Measurements from ENCODE around the gene CHST11. TPM values are rescaled to one million over a fixed set of nuclear protein-coding genes. Genes with fewer than 3 reads are reported as not detected.

The CHST11 gene
- total RNA-seq, 1 experiment from 2014 or later: 6.7 TPM

GRCh38 chr12:104570174-104570907, 113.6 kb downstream of the CHST11 start:
- no peak overlapping the region for H3K4ac ChIP-seq (ENCODE audit: low read depth, low read length)
- no peak overlapping the region for H2AK5ac ChIP-seq (ENCODE audit: insufficient read length, low read length)
- H3K79me2 ChIP-seq (ENCODE audit: insufficient read depth, low read length): no peaks in the 10 kb centered on the region
- H3K27me3 ChIP-seq (ENCODE audit: insufficient read depth, low read length): no peaks in the 10 kb centered on the region
- no peak overlapping the region for H4K91ac ChIP-seq (ENCODE audit: insufficient read length, low read depth, low read length)
- no peaks in the 10 kb centered on the region for H3K9me3 ChIP-seq (ENCODE audit: control insufficient read depth, low read depth, low read length)
- H3K56ac ChIP-seq (ENCODE audit: insufficient read length, low read depth, low read length): no peak overlapping the region
- no peaks in the 10 kb centered on the region for H4K20me1 ChIP-seq (ENCODE audit: control insufficient read depth, insufficient read depth, insufficient read length)
- H2BK12ac ChIP-seq (ENCODE audit: insufficient read length, low read depth, low read length): no peak overlapping the region
- no peak overlapping the region for H2BK5ac ChIP-seq (ENCODE audit: insufficient read length, low read length)
- H3K4me1 ChIP-seq (ENCODE audit: insufficient read depth, low read length): no peaks in the 10 kb centered on the region
- H3K18ac ChIP-seq (ENCODE audit: insufficient read length, low read depth, low read length): no peak overlapping the region
- TF ChIP-seq CTCF (conservative IDR thresholded peaks at IDR 0.05): no peak
- no peak overlapping the region for H2BK120ac ChIP-seq (ENCODE audit: low read depth, low read length, poor library complexity, severe bottlenecking)
- Mint-ChIP-seq H3K4me3 (no peak overlapping the region), H3K36me3 (ENCODE audit: insufficient read depth in 1 of 3, low read depth in 3 of 3) (peaks cover 0 to 5% (median 2%) of the 10 kb centered on the region in 3 experiments; a peak in 4 of 7 replicates), H3K9me3 (no peaks in the 10 kb centered on the region; a peak in 3 of 5 replicates), H3K27ac (no peak overlapping the region), H3K27me3 (ENCODE audit: low read depth) (0 out of 2 replicates have a peak, but pooled peaks cover 2% of the 10 kb centered on the region), H3K4me1 (peaks cover 0 to 5% of the 10 kb centered on the region in 2 experiments; a peak in 2 of 4 replicates)
- H3K23me2 ChIP-seq (ENCODE audit: insufficient read length, low read depth, low read length, poor library complexity, severe bottlenecking): no peaks in the 10 kb centered on the region
- H3K4me2 ChIP-seq (ENCODE audit: insufficient read depth, insufficient read length, low read length): no peak overlapping the region
- no peak overlapping the region for H4K5ac ChIP-seq (ENCODE audit: insufficient read length, low read depth, low read length)
- H4K8ac ChIP-seq (replicated peaks; ENCODE audit: insufficient read length, low read depth, low read length): no peak overlapping the region
- WGBS (ENCODE audit: extremely low coverage, insufficient read length, low lambda C conversion rate): no CpG with 5 or more reads among the region's 12 CpGs
- no peak overlapping the region for H3K23ac ChIP-seq (ENCODE audit: insufficient read length, low read depth, low read length)
- no peak overlapping the region for H3K14ac ChIP-seq (ENCODE audit: insufficient read depth, low read length)
- no peaks in the 10 kb centered on the region for H3K79me1 ChIP-seq (ENCODE audit: insufficient read depth, low read depth, low read length, poor library complexity, severe bottlenecking)
- H2BK15ac ChIP-seq (ENCODE audit: low read depth, low read length): no peak overlapping the region
- no peak overlapping the region for H3K27ac ChIP-seq (ENCODE audit: insufficient read length, low read depth, low read length)
- DNase-seq: no peak
- H2AFZ ChIP-seq (ENCODE audit: low read length): no peak overlapping the region
- H2BK20ac ChIP-seq (ENCODE audit: low read depth, low read length, poor library complexity, severe bottlenecking): no peak overlapping the region
- H3T11ph ChIP-seq (ENCODE audit: low read length): no peak overlapping the region
- no peak overlapping the region for H3K9ac ChIP-seq (ENCODE audit: extremely low read depth, insufficient read length, low read length)
